Breast epithelium (tissue), 4 donors: ENCODE results near the gene ANKRD44. TPM values are rescaled to one million over a fixed set of nuclear protein-coding genes. Genes with fewer than 3 reads are reported as not detected.

Source experiments
- DNase-seq, 2 donors: peaks; one replicate each; pipeline ENCODE4 v3.0.0-alpha.2; 2019; ENCODE audit warnings: low spot score in 2 of 2
- H3K27ac ChIP-seq, 2 donors: fragments of 200-600 bp; sonication (generic) in 1 of 2; one replicate each; pipeline ENCODE4 v1.5.1; 2016 to 2019; ENCODE audit warnings: mild to moderate bottlenecking in 1 of 2
- H3K27me3 ChIP-seq, 2 donors: fragments of 200-600 bp; sonication (generic) in 1 of 2; one replicate each; pipeline versions ENCODE4 v1.5.1 to v1.6.0; 2017 to 2019; ENCODE audit warnings: control low read depth in 1 of 2, mild to moderate bottlenecking in 1 of 2
- H3K36me3 ChIP-seq: fragments of 200-600 bp; one replicate; pipeline ENCODE4 v1.5.1; 2019
- H3K4me1 ChIP-seq, 2 donors: fragments of 200-600 bp; sonication (generic); one replicate each; pipeline ENCODE4 v1.5.1; 2016 to 2019; ENCODE audit warnings: control low read depth in 1 of 2
- H3K4me3 ChIP-seq, 3 donors: fragments of 200-600 bp; sonication (generic); 1 replicate in 2 of 3; 2 replicates in 1 of 3; pipeline ENCODE4 v1.5.1; 2016 to 2019; ENCODE audit warnings: mild to moderate bottlenecking in 3 of 3, moderate library complexity in 2 of 3
- H3K9me3 ChIP-seq, 2 donors: fragments of 200-600 bp; sonication (generic) in 1 of 2; one replicate each; pipeline ENCODE4 v1.5.1; 2016 to 2019; ENCODE audit warnings: control low read depth in 1 of 2
- CTCF ChIP-seq, 3 donors: fragments of 450-650 bp; IDR thresholded peaks; one replicate each; pipeline ENCODE4 v1.5.1; 2016 to 2017; ENCODE audit warnings: antibody characterized with exemption in 3 of 3, mild to moderate bottlenecking in 3 of 3, moderate library complexity in 3 of 3
- POLR2A ChIP-seq: fragments of 450-650 bp; IDR thresholded peaks from one replicate; pipeline ENCODE4 v1.6.1; 2016; ENCODE audit warnings: antibody characterized with exemption, mild to moderate bottlenecking, moderate library complexity
- POLR2AphosphoS5 ChIP-seq, 3 donors: sonication (generic); formaldehyde crosslinking; IDR thresholded peaks; one replicate each; pipeline ENCODE4 v1.6.1; 2017; ENCODE audit warnings: antibody characterized with exemption in 3 of 3
- intact Hi-C: fragments of 100-400 bp; cut with DNase I; formaldehyde crosslinking; loops from one replicate; pipeline ENCODE4 v1.15.1; 2023; ENCODE audit warnings: low total_unique reads
- total RNA-seq, 3 donors: library from RNA; depleted of rRNA; stranded (reverse); fragments of >200 nt; gene quantifications; one replicate each; pipeline ENCODE4 v1.1.0, GENCODE V29; 2016

The ANKRD44 gene
- total RNA-seq, 3 donors from 2014 or later = 18.0 to 41.3 (median 19.9) TPM

GRCh38 chr2:196957881-196958525 lies 352.6 kb downstream of the ANKRD44 start:
- no peaks in the 10 kb centered on the region for H3K27me3 ChIP-seq
- no peak for DNase-seq
- H3K9me3 ChIP-seq = no peaks in the 10 kb centered on the region
- TF ChIP-seq POLR2AphosphoS5 (IDR thresholded peaks at IDR 0.05) (no peak), POLR2A (no peak), CTCF (IDR thresholded peaks at IDR 0.05) (no peak)
- H3K36me3 ChIP-seq = no peaks in the 10 kb centered on the region
- no peak overlapping the region for H3K4me3 ChIP-seq
- H3K4me1 ChIP-seq = no peaks in the 10 kb centered on the region
- H3K27ac ChIP-seq = no peak overlapping the region
- intact Hi-C loops = no loop called here

GRCh38 chr2:196957442-196957841 lies 353.1 kb downstream of the ANKRD44 start:
- no peak for DNase-seq
- H3K9me3 ChIP-seq = no peaks in the 10 kb centered on the region
- H3K4me1 ChIP-seq = no peaks in the 10 kb centered on the region
- no peaks in the 10 kb centered on the region for H3K36me3 ChIP-seq
- no peak for TF ChIP-seq CTCF (IDR thresholded peaks at IDR 0.05)
- no peak for TF ChIP-seq POLR2AphosphoS5 (IDR thresholded peaks at IDR 0.05)
- no peak for TF ChIP-seq POLR2A
- no peak overlapping the region for H3K4me3 ChIP-seq
- no peaks in the 10 kb centered on the region for H3K27me3 ChIP-seq
- intact Hi-C loops = no loop called here
- no peak overlapping the region for H3K27ac ChIP-seq

GRCh38 chr2:196956069-196956468 lies 354.5 kb downstream of the ANKRD44 start:
- intact Hi-C loops = no loop called here
- no peak overlapping the region for H3K4me3 ChIP-seq
- no peak for TF ChIP-seq CTCF (IDR thresholded peaks at IDR 0.05)
- no peak for TF ChIP-seq POLR2AphosphoS5 (IDR thresholded peaks at IDR 0.05)
- no peak for TF ChIP-seq POLR2A
- H3K36me3 ChIP-seq = no peaks in the 10 kb centered on the region
- H3K4me1 ChIP-seq = no peaks in the 10 kb centered on the region
- no peaks in the 10 kb centered on the region for H3K27me3 ChIP-seq
- H3K27ac ChIP-seq = no peak overlapping the region
- DNase-seq = no peak
- no peaks in the 10 kb centered on the region for H3K9me3 ChIP-seq

- H3K4me3 ChIP-seq = no peak overlapping the region
- TF ChIP-seq POLR2A (no peak), POLR2AphosphoS5 (IDR thresholded peaks at IDR 0.05) (no peak), CTCF (IDR thresholded peaks at IDR 0.05) (no peak)
- H3K27ac ChIP-seq = no peak overlapping the region
- intact Hi-C loops = no loop called here
- no peaks in the 10 kb centered on the region for H3K9me3 ChIP-seq
- no peaks in the 10 kb centered on the region for H3K4me1 ChIP-seq
- H3K27me3 ChIP-seq = no peaks in the 10 kb centered on the region
- H3K36me3 ChIP-seq = no peaks in the 10 kb centered on the region
- DNase-seq = no peak
Measured at GRCh38 chr2:196955036-196955435, 355.5 kb downstream of the ANKRD44 start.

GRCh38 chr2:196954001-196954400 lies 356.6 kb downstream of the ANKRD44 start:
- no peaks in the 10 kb centered on the region for H3K9me3 ChIP-seq
- no peaks in the 10 kb centered on the region for H3K4me1 ChIP-seq
- H3K4me3 ChIP-seq = no peak overlapping the region
- TF ChIP-seq POLR2AphosphoS5 (IDR thresholded peaks at IDR 0.05) (no peak), POLR2A (no peak), CTCF (IDR thresholded peaks at IDR 0.05) (no peak)
- H3K27me3 ChIP-seq = no peaks in the 10 kb centered on the region
- no peak overlapping the region for H3K27ac ChIP-seq
- no peaks in the 10 kb centered on the region for H3K36me3 ChIP-seq
- intact Hi-C loops = loop anchor here (5.0 kb wide), 1 partner anchor 383 kb away; no protein-coding TSS in a partner anchor
- DNase-seq = no peak
